MCF 10A (cell line): ENCODE results near the gene MTFMT. TPM values are rescaled to one million over a fixed set of nuclear protein-coding genes. Genes with fewer than 3 reads are reported as not detected.

ENCODE experiments used
- BruUV-seq: library from RNA; stranded (reverse); fragments of 400-500 nt; replicated peaks from 2 replicates; lab custom pipeline; 2021; lab: Mats Ljungman, UMichigan
- CTCF ChIA-PET: fragments of 300-600 bp; sonication (Branson Sonifier 250); formaldehyde crosslinking; extraction: SDS; loops from one replicate; lab custom pipeline; 2021; ENCODE audit warnings: antibody characterized with exemption, inconsistent platforms; lab: Yijun Ruan, JAX
- POLR2A ChIA-PET: fragments of 300-600, 350-650 bp; sonication (Branson Sonifier 250); formaldehyde crosslinking; extraction: SDS; loops from one replicate; lab custom pipeline; 2020; ENCODE audit warnings: antibody characterized with exemption, inconsistent platforms; lab: Yijun Ruan, JAX
- DNase-seq: peaks from one replicate; pipeline ENCODE4 v3.0.0-alpha.2; 2018; ENCODE audit not compliant: unreplicated experiment
- H3K27ac Mint-ChIP-seq: one replicate; pipeline ENCODE4 v1.8.0; 2022; ENCODE audit warnings: mild to moderate bottlenecking, low read depth, mixed read lengths; ENCODE audit not compliant: unreplicated experiment
- H3K27me3 Mint-ChIP-seq: one replicate; pipeline ENCODE4 v1.8.0; 2022; ENCODE audit warnings: mixed read lengths; ENCODE audit not compliant: insufficient read depth, unreplicated experiment
- H3K36me3 Mint-ChIP-seq: one replicate; pipeline ENCODE4 v1.8.0; 2022; ENCODE audit warnings: mild to moderate bottlenecking, moderate library complexity, mixed read lengths; ENCODE audit not compliant: insufficient read depth, unreplicated experiment
- H3K4me1 Mint-ChIP-seq: one replicate; pipeline ENCODE4 v1.8.0; 2022; ENCODE audit warnings: mixed read lengths; ENCODE audit not compliant: insufficient read depth, unreplicated experiment
- H3K4me3 Mint-ChIP-seq: one replicate; pipeline ENCODE4 v1.8.0; 2022; ENCODE audit warnings: mild to moderate bottlenecking, moderate library complexity, mixed read lengths; ENCODE audit not compliant: unreplicated experiment
- H3K9me3 Mint-ChIP-seq: one replicate; pipeline ENCODE4 v1.8.0; 2022; ENCODE audit warnings: mixed read lengths; ENCODE audit not compliant: unreplicated experiment
- intact Hi-C: fragments of 100-400 bp; cut with micrococcal nuclease; formaldehyde crosslinking; loops from 2 replicates; pipeline ENCODE4 v1.14.1; 2022
- total RNA-seq: library from RNA; stranded (reverse); gene quantifications from 2 replicates; pipeline ENCODE4 v1.2.3, GENCODE V29; 2022
- TF ChIP-seq, protein P1 (sequence below): fragments of 200-600 bp; IDR thresholded peaks from one replicate; pipeline ENCODE4 v1.8.0; 2022; ENCODE audit warnings: antibody characterized with exemption, mild to moderate bottlenecking; ENCODE audit not compliant: unreplicated experiment

Gene MTFMT
- total RNA-seq, 1 experiment from 2014 or later: 15.9 TPM

DNA sequence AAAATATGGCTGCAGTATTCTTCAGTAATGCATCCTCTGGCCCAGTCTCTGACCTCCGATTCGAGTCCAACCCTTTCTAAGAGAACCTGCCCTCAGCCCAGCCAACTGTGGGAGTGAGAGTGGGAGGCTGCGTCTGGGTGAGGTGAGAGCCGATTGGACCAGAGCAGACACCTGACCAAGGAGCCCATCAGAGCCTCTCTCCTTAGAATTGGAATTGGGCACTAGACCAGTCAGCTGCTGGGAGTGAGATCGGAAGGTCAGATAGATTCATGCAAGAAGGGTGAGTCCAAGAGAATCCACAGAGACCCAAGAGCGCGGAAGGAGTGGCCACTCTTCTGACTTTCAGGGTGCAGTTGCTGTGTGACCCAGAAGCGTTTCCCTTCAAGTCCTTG lies 28.1 kb upstream of the MTFMT start:
- Mint-ChIP-seq H3K4me3 (no peak overlapping the region), H3K4me1 (peaks cover 4% of the 10 kb centered on the region), H3K27ac (no peak overlapping the region), H3K36me3 (no peaks in the 10 kb centered on the region), H3K27me3 (no peaks in the 10 kb centered on the region), H3K9me3 (no peaks in the 10 kb centered on the region)
- ChIA-PET POLR2A (no interaction called here), CTCF (interaction anchor here (0.8 to 1.3 kb wide), 2 partner anchors 214 to 666 kb away, joined by 3 to 4 read pairs; no protein-coding TSS in a partner anchor)
- DNase-seq: no peak
- intact Hi-C loops: loop anchor here (10.0 kb wide), 1 partner anchor 327 kb away; no protein-coding TSS in a partner anchor
- BruUV-seq: no TSS peak
- TF ChIP-seq, protein P1, sequence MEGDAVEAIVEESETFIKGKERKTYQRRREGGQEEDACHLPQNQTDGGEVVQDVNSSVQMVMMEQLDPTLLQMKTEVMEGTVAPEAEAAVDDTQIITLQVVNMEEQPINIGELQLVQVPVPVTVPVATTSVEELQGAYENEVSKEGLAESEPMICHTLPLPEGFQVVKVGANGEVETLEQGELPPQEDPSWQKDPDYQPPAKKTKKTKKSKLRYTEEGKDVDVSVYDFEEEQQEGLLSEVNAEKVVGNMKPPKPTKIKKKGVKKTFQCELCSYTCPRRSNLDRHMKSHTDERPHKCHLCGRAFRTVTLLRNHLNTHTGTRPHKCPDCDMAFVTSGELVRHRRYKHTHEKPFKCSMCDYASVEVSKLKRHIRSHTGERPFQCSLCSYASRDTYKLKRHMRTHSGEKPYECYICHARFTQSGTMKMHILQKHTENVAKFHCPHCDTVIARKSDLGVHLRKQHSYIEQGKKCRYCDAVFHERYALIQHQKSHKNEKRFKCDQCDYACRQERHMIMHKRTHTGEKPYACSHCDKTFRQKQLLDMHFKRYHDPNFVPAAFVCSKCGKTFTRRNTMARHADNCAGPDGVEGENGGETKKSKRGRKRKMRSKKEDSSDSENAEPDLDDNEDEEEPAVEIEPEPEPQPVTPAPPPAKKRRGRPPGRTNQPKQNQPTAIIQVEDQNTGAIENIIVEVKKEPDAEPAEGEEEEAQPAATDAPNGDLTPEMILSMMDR: no peak

DNA sequence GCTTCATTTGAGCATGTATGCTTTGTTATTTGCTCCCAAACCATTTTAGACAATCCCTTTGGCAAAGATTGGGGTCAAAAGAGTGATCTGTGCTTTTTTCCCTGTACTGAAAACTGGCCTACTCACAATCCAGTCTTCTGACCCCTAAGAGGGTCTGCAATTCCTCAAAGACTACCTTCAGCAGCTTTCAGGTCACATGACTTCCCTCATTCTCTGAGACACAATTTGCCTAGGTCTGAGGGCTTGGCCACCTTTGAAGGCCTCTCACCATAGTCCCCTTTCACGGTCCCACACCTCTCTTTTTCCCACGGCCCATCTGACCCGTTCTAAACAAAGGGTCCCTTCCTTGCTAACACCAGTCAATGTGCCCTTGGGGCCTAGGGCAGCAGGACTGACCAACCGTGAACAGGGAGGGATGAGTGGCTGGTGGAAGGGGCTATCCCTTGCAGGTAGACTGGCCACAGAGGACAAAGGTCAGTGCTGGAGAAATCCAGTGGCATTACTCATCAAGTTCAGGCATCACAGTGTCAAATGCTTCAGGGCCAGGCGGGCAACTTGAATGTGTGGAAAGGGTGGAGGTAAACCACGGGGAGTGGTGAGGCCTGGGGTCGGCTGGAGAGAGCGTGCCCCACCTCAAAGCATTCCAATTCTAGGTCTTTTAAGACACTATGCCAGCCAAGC lies 27.6 kb upstream of the MTFMT start:
- intact Hi-C loops: loop anchor here (10.0 kb wide), 1 partner anchor 328 kb away; no protein-coding TSS in a partner anchor
- Mint-ChIP-seq H3K9me3 (no peaks in the 10 kb centered on the region), H3K27me3 (no peaks in the 10 kb centered on the region), H3K27ac (no peak overlapping the region), H3K4me1 (peaks cover 4% of the 10 kb centered on the region), H3K4me3 (no peak overlapping the region), H3K36me3 (no peaks in the 10 kb centered on the region)
- ChIA-PET POLR2A (interaction anchor here (1.3 kb wide), 1 partner anchor 128 kb away, joined by 3 read pairs; the partner anchor contains the start of gene CLPX), CTCF (interaction anchor here (0.8 to 1.3 kb wide), 3 partner anchors 214 to 666 kb away, joined by 3 to 4 read pairs (median 3); no protein-coding TSS in a partner anchor)
- no peak for DNase-seq
- no TSS peak for BruUV-seq
- TF ChIP-seq, protein P1: no peak

DNA sequence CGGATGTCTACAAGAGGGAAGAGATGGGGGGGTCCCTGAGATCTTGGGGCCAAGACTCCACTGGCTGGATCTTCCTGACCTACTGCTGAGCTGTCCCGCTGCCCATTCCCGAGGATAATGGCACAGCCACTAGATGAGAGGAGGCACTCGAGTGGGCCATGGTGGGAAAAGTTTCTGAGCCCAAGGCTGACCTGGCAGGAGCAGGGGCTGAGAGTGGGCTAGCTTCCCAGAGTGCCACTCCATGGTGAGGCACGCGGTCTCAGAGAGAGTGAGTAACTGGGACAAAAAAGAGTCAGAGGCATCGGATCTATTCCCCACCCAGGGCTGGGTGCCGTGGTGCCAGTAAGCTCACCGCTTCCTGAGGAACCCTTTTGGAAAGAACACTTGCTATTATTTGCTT lies 26.7 kb upstream of the MTFMT start:
- no peak overlapping the region for H3K4me3 Mint-ChIP-seq
- intact Hi-C loops: loop anchor here (10.0 kb wide), 1 partner anchor 329 kb away; no protein-coding TSS in a partner anchor
- TF ChIP-seq, protein P1: no peak
- H3K9me3 Mint-ChIP-seq: no peaks in the 10 kb centered on the region
- BruUV-seq: no TSS peak
- ChIA-PET CTCF (interaction anchor here (0.8 to 1.9 kb wide), 6 partner anchors 10 to 329 kb away, joined by 3 to 6 read pairs (median 3); partner anchors contain the start of gene SLC51B), POLR2A (interaction anchor here (1.3 kb wide), 1 partner anchor 129 kb away, joined by 3 read pairs; the partner anchor contains the start of gene CLPX)
- H3K27me3 Mint-ChIP-seq: no peaks in the 10 kb centered on the region
- DNase-seq: no peak
- H3K36me3 Mint-ChIP-seq: no peaks in the 10 kb centered on the region
- no peak overlapping the region for H3K27ac Mint-ChIP-seq
- peaks cover 4% of the 10 kb centered on the region for H3K4me1 Mint-ChIP-seq

DNA sequence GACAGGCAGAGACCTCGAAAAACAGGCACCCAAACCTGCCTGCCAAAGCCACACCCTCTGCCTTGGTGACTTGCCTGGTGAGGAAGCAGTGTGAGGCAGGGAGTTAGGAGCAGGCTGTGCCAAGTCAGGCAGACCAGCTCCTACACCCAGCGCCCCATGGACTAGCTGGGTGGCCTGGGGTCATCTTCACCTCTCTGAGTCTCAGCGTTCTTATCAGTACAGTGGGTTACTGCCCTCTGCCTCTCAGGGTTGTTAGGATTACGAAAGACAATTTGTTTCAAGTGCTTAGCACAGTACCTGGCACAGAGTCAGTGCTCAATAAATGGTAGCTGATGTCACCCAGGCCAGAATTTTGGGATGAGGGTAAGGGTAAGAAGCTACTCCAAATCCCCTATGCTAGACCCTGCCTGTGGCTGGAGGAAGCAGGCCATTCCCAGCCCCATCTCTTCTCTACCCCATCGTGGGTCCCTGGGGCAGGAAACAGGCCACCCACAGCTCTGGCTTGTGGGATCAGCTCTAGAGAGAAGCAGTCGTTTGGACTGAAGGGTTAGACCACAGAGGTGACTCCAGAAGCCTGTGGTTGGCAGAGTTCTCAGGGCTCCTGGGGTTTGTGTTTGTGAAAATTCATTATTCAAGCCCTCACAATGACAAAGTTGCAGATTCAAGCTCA lies 25.9 kb upstream of the MTFMT start:
- intact Hi-C loops: loop anchor here (2.0 to 10.0 kb wide), 2 partner anchors 241 to 329 kb away; partner anchors contain the start of gene RNU5A-1
- no peaks in the 10 kb centered on the region for H3K9me3 Mint-ChIP-seq
- no peak overlapping the region for H3K4me3 Mint-ChIP-seq
- CTCF ChIA-PET: interaction anchor here (0.6 to 3.5 kb wide), 18 partner anchors 8 to 380 kb away, joined by 3 to 22 read pairs (median 3); partner anchors contain the start of gene SLC51B
- POLR2A ChIA-PET: interaction anchor here (0.8 kb wide), 1 partner anchor 27 kb away, joined by 3 read pairs; no protein-coding TSS in a partner anchor
- H3K36me3 Mint-ChIP-seq: no peaks in the 10 kb centered on the region
- TF ChIP-seq, protein P1: no peak
- peaks cover 4% of the 10 kb centered on the region for H3K4me1 Mint-ChIP-seq
- DNase-seq: no peak
- no peaks in the 10 kb centered on the region for H3K27me3 Mint-ChIP-seq
- no TSS peak for BruUV-seq
- H3K27ac Mint-ChIP-seq: no peak overlapping the region
